Caki2 (cell line): ENCODE measurements around the gene ABCC4. TPM values are rescaled to one million over a fixed set of nuclear protein-coding genes. Genes with fewer than 3 reads are reported as not detected.
"Not testable (repeated sequence)": the region's sequence is repeated elsewhere in the genome, so short reads cannot be mapped to it uniquely, and the experiment has no call there.

ENCODE experiments used
- DNase-seq: peaks from one replicate; pipeline ENCODE4 v3.0.0-alpha.2; 2015; ENCODE audit warnings: low read depth
- in situ Hi-C: cut with HindIII; loops from 2 replicates; pipeline ENCODE4 v1.10.0; 2016; ENCODE audit warnings: low sequenced_read_pairs, low pct_unique_long_range_greater_than_20kb, mixed read lengths
- total RNA-seq: library from RNA; depleted of rRNA; stranded (reverse); fragments of >200 nt; shearing (Covaris generic); gene quantifications from 2 replicates; pipeline ENCODE4 v1.2.3, GENCODE V29; 2014; ENCODE audit warnings: low replicate concordance

Gene ABCC4
- total RNA-seq, 1 experiment from 2014 or later = 21.6 TPM

DNA sequence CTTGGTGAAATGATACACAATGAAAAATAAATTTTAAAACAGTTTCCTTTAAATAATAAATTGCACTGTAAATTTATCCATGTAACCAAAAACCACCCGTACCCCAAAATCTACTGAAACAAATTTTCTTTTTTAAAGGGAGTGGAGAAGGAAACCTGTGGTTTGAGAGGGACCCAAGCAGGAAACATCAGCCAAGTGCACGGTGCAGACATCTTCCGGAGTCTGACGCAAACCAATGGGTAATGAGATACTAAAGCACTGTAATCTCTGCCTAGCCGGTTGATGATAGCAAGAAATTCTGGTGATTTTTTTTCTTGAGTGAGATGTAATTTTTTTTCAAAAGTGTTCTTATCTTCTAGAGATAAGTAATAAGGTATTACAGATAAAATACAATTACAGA is 115.4 kb downstream of the ABCC4 start:
- in situ Hi-C loops = no loop called here
- DNase-seq = no peak

DNA sequence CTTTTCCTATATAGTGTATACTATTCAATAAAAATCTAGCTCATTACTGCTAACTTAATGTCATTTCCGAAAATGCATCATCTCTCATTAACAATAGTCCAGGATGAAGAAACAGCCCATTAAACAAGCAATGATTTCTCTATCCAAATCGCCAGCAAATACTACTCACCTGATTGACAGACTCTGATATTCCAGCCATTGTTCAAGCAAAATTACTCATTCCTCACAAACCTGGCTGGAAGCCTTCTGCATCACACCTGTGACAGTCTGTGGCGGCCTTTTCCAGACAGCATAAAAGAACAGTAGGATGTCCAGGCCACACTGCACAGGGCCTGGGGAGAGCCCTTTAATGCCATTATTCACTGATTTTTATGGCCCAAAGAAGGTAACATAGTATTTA is 115.9 kb downstream of the ABCC4 start:
- in situ Hi-C loops = no loop called here

DNA sequence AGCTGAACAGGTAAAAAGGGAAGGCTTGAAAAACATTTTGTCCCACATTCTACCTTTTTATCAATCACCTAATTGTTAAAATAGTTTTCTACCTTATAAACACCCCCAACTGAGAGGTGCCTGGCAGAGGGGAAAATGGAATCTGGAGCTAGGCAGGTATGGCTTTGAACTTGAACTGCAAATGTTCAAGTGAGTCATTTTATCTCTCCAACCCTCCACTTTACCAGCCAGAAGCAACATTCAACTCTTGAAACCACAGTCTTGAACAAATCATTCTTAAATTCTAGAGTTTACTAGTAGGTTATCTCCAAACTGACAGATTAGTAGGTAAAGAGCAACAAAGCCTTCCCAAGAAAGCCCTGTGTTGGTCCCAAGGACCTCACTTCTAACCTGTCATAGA is 116.9 kb downstream of the ABCC4 start:
- in situ Hi-C loops = no loop called here

More for the DNA sequence above, 115.9 kb downstream of the ABCC4 start:
- no peak for DNase-seq

DNA sequence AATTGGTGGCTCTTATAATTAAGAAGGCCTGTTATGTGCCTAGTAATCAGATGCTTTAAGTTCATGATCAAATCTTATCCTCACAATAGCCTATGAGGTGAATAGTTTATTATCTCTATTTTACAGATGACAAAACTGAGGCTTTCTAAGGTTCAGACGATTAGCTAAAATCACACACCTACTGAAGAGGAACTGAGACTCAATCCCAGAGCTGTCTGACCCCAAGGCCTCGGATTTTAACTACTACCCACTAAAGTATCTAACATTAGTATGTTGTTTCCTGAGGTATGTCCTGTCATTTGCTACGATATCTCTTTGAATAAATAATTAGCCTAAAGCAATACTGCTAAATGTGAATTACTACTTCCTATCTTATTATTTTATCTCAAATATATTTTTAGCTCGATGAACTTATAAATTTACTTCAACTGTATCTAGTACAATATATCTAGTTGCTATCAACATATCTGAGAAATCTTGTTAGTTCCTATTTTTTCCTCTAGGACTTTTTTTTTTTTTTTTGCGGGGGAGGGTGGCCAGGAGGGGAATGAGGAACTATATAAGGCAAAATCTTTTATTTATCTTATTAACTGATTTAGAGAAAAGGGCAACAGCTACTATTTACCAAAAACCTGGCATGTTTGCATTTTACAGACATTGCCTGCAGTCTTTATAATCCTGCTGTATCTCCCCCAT is 118.5 kb downstream of the ABCC4 start:
- in situ Hi-C loops = no loop called here
- DNase-seq = no peak

More for the DNA sequence above, 116.9 kb downstream of the ABCC4 start:
- no peak for DNase-seq

DNA sequence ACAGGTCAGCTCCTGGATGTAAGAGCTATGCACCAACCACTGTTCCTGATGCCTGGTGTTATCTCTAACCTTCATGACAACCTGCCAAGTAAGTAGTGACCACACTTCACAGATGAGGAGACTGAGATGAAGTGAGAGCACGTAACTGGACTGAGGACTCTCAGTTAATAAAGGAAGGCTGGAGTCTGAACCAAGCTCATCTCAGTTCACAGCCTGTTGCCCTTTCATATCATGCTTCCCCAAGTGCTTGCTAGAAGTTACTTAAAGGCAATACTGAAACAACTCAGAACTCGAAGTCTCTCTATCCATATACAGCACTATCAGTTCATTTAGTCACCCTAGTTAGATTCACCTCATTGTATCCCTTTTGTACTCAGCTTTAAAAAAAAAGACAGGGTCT is 119.7 kb downstream of the ABCC4 start:
- DNase-seq = no peak
- in situ Hi-C loops = no loop called here

DNA sequence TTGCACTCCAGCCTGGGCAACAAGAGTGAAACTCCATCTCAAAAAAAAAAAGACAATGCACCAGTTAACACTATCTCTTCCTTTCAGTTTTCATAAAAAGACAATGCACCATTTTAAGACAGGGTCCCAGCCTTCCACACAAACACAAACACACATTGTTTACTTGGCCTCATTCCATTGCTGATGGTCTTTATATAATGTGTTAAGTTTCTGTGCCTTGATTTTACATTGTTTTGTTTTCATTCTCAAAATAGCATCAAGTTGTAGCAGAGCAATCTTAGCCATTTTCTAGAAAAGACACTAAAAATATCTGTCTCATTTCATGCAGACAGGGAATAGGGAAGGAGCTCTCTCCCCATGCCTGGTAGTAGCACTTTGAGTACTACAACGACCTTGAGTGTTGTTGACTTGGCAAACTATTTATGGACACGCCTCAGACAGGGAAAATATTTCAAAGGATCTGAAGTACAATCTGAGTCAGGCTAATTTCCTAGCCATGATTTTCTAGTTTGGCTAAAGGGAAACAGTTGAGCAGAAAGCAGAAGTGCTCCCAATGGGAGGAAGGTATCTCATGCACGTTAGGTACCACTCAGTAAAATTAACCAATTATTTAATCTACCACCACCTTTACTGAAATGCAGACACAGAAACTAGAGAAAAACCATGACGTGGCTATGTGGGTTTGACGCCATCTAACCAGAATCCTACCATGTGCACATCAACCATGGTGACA is 120.6 kb downstream of the ABCC4 start:
- in situ Hi-C loops = no loop called here
- DNase-seq = no peak

DNA sequence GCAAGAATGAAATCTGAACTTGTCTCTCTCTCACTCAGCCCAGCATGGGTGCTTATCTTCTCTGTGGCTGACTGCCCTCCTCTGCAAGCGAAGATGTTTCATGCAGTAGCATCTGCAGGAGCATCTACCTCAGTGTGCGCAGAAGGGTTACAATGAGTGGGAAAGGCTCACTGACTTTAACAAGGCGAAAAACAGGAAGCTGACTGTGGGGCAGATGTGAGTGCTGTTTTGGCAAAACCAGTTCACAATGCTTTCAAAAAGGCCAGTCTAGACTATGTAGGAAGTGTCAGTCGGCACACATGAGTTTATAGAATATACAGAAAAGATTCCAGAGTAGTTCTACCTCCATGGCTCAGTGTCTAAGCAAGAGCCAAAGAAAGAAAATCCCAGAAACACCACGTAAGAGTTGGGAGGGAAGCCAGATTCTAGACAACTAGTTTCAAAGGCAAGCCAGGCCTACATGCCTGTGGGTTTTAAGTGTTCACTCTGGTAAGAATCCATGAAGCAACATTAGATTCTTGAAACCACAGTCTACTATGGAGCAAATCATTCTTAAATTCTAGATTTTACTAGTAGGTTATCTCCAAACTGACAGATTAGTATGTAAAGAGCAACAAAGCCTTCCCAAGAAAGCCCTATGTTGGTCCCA is 124.5 kb downstream of the ABCC4 start:
- in situ Hi-C loops = no loop called here
- no peak for DNase-seq

DNA sequence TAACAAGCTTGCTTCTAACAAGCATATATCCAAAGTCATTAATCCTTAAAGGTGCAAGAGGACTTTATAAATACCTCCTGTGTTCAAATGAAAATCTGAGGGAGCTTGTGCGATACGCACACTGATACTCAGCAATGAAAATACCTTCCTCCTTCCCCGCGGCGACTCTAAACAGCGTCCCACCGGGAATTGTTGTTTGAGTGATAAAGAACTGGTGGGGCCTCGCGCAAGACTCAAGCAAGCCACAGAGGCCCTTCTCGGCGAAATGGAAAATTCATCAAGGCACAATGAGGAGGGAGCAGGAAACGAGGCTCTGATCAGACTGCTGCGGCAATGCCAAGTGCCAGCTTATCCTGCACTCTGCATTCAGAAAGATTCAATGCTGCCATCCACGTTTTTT is 126.7 kb downstream of the ABCC4 start:
- in situ Hi-C loops = no loop called here
- no peak for DNase-seq

DNA sequence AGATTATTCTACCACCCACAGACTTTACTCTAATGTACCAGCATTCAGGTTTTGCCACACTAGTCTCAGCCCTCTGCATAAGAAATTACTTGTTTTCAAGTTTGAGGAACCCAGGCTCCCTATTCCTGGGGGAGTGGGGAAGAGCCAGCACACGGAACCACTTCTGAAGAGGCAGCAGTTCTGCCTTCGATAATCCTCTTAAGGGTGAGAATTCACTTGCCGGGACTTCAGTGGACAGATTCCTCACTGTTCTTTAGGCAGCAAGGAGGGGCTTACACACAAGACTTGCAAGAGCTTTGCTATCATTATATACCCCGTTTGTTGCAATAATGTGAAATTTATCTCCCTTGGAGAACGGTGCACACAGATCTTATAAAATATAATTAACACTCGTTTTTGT is 133.1 kb downstream of the ABCC4 start:
- DNase-seq = no peak
- in situ Hi-C loops = no loop called here

DNA sequence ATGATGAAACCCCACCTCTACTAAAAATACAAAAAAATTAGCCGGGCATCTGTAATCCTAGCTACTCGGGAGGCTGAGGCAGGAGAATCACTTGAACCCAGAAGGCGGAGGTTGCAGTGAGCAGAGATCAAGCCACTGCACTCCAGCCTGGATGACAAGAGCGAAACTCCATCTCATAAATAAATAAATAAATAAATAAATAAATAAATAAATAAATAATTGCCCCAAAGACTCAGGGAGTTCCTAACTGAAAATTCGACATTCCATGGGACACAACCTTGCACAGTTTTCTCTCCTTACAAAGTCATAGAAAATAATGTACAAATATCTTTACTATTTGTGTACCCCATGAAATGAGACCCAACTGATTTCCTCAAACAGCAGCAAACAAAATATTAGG is 134.2 kb downstream of the ABCC4 start:
- in situ Hi-C loops, DNase-seq: not testable (repeated sequence)

DNA sequence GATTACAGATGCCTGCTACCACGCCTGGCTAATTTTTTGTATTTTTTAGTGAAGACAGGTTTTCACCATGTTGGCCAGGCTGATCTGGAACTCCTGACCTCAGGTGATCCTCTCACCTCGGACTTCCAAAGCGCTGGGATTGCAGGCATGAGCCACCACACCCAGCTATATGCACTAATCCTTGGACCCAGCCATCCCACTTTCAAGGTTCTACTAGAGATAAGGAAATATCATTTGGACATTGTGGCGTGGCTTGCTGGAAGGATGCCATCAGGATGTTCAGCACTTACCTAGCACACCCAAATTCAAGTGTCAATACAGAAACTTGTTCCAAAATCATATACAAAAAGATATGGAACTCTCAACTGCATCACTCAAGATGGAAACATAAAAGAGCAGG is 136.4 kb downstream of the ABCC4 start:
- no peak for DNase-seq
- in situ Hi-C loops = no loop called here

DNA sequence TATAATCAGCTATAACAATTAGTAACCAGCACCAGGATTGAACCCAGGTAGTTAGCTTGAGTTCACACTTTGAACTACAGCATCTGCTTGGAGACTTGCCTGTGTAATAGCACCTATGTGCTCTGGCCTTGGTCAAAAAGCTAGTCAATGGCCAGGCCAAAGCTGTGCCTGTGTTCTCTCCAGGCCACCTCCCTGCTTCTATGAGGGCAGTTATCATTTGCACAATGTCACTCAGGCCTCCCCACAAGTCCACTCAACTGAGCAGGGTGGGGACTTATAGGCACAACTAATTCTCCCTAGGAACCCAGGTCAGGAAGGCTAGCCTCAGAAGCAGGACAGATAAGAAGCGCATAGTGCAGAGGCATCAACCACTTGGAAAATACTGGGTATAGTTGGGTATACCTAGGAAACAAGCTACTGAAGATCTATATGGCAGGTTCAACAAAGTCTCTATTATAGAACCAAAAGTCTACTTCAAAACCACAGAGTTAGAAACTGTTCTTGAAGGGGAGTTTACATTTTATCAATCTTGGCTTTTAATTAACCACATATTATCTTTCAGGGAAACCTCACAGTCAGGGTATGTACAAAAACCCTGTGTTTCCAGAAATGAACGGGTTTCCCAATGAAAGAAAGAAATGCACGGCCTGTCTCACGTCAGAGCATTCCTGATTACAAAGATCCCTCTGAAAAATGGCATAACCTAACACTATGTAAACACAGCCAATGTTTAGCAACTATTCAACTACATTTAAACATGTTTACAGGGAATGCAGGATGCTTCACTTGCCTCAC is 140.9 kb downstream of the ABCC4 start:
- DNase-seq = no peak
- in situ Hi-C loops = no loop called here

DNA sequence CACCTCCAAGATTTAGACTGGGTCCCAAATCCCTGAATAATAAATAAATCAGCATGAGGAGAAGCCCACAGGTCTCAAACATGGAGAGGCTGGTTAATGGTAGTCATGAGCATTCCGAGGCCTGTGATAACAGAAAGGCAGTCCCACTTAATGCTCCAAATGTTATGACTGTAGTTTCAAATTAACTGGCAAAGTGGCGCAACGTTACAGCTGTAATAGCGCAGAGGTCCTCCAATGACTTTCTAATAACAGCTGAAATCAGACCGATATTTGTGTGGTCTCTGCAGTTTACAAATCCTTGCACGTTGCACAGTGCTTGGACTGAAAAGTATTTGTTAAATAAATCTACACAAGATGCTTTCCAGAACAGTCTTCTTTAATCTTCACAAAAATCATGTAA is 141.8 kb downstream of the ABCC4 start:
- in situ Hi-C loops = no loop called here
- DNase-seq = no peak

DNA sequence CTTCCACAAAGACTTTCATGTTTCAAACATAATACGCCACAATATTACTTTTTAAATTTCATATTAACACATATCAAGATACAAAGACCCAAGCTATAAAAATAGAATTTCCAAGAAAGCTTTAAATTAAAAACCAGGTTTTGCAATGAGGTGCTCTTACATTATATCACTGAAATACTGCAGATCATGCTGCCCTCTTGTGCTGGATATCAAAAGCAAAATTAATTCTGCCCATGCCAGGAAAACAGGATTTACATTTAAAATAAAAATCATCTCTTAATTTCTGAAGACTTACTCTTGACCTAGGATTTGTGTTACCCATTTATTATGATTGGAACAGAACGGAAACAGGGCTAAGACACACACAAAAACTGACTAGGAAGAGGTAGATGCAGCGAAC is 145.0 kb downstream of the ABCC4 start:
- in situ Hi-C loops = no loop called here
- DNase-seq = no peak

DNA sequence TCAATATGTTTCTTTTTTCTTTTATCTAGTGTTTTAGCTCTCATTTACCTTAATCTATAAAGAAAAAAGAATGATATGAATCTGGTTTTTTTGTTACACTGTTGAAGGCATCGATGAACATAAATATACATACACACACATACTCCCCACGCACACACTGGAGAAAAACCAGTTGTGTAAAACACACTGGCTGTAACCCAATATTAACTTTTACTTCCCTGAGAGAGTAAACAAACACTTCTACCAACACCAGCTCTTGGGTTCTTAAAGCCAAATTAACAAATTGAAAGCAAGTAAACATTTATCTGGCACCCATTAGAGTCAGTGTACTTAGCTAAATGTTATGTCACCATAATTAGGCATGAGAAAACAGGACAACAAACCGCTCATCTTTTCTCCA is 145.7 kb downstream of the ABCC4 start:
- in situ Hi-C loops = no loop called here
- no peak for DNase-seq

DNA sequence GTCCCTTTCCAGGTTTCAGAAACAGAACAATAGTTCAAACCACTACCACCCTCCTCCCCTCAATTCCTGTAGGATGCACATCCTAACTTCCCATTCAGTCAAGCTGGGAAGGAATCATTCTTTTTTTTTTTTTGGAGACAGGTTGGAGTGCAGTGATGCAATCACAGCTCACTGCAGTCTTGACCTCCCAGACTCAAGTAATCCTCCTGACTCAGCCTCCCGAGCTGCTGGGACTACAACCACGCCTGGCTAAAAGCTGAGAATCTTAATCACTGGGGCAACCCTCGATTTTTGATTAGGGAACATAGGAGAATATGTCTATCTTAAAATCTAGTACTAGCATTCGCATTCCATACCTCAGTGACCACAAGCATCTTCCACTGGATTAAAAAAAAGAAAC is 146.2 kb downstream of the ABCC4 start:
- no peak for DNase-seq
- in situ Hi-C loops = no loop called here

DNA sequence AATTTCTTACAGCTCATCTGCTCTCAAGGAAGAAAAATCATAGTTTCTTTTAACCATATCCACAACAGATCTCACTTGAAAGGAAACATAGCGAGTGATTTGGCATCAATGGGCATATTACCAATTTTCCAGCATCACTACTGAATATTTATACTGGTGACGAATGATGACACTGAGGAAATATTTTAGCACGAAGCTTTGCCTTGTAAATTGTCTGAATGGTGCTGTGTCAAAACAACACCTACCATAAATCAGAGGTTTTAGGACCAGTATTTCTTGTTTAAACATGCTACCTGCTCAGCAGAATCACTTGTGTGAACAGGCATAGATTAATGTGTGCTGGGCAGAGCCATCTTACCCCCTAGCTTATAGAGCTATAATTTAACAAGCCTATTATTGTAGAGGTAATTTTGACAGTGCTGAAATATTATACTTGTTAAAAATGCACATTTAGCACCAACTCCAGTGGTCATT is 146.8 kb downstream of the ABCC4 start:
- no peak for DNase-seq
- in situ Hi-C loops = no loop called here

DNA sequence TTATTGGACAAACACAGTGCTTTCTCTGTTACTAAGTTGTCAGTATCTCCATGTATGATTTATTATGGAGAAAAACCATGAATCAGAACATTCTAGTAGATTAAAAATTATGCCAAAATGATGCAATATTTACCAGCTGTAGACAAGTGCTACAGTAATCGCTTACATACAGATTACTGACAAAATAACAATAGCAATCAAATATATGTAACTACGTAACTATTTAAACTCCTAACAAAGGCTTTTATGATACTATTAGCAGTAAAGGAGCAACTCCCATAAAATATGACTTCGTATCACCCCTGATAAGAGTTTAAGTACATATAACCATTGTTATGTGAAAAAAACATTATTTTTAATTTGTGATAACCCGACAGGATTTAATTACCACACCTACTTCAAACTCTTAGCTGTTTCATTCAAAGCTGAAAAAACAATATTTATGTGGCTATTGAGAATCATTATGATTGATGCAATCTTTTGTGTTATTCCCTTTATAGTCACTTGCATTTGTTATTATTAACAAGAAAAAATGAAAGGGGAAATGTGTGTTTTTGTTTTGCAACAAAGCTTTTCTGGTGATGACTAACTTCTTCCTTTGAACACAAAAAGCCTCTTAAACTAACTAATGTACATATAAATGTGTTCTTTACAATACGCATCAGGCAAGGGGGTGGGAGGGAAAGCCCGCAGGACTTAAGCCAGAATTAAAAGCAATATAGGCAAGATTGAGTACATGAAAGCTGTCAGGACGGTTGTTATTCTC is 147.4 kb downstream of the ABCC4 start:
- no peak for DNase-seq
- in situ Hi-C loops = no loop called here
